ENCODE results near the gene GPR61.

DNA sequence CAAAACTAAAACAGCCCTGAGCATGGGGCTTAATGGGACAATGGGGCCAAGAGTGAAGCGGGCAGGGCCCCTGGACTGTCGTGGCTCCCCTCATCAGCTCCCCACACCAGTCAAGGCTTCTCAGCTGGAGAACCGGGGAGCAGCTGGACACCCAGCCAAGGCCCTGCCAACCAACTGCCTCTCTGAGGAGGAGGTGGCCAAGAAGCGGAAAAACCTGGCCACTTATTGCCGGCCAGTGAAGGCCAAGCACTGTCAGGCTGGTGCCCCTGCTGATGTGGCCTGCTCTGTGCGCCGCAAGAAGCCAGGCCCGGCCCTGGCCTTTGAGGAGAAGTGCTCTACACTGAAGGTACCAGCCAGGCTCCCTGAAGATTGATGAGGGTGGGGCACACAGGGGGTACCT lies 48.3 kb upstream of the GPR61 start:
- TF ChIP-seq, protein P1, sequence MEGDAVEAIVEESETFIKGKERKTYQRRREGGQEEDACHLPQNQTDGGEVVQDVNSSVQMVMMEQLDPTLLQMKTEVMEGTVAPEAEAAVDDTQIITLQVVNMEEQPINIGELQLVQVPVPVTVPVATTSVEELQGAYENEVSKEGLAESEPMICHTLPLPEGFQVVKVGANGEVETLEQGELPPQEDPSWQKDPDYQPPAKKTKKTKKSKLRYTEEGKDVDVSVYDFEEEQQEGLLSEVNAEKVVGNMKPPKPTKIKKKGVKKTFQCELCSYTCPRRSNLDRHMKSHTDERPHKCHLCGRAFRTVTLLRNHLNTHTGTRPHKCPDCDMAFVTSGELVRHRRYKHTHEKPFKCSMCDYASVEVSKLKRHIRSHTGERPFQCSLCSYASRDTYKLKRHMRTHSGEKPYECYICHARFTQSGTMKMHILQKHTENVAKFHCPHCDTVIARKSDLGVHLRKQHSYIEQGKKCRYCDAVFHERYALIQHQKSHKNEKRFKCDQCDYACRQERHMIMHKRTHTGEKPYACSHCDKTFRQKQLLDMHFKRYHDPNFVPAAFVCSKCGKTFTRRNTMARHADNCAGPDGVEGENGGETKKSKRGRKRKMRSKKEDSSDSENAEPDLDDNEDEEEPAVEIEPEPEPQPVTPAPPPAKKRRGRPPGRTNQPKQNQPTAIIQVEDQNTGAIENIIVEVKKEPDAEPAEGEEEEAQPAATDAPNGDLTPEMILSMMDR (IDR thresholded peaks at IDR 0.05; ENCODE audit: insufficient read depth, low read length, poor library complexity, severe bottlenecking): no peak
- TF ChIP-seq EZH2phosphoT487 (conservative IDR thresholded peaks at IDR 0.05; ENCODE audit: low read length): no peak

All from SU-DHL-6 (cell line).